Measurements from ENCODE around the gene PDLIM7.

Gene PDLIM7

DNA sequence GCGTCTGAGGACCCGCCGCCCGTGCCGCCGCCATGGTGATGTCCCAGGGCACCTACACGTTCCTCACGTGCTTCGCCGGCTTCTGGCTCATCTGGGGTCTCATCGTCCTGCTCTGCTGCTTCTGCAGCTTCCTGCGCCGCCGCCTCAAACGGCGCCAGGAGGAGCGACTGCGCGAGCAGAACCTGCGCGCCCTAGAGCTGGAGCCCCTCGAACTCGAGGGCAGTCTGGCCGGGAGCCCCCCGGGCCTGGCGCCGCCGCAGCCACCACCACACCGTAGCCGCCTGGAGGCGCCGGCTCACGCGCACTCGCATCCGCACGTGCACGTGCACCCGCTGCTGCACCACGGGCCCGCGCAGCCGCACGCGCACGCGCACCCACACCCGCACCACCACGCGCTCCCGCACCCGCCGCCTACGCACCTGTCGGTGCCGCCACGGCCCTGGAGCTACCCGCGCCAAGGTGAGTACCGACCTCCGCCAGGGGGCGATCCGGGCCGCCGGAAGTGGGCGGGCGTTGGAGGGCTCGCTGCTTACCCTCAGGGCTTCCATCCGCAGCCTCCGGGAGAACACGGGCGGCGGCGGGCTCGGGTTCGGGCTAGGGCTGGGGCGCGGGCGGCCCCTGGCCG is 42.3 kb downstream of the PDLIM7 start:
- peak; percentile 61 for DNase-seq

DNA sequence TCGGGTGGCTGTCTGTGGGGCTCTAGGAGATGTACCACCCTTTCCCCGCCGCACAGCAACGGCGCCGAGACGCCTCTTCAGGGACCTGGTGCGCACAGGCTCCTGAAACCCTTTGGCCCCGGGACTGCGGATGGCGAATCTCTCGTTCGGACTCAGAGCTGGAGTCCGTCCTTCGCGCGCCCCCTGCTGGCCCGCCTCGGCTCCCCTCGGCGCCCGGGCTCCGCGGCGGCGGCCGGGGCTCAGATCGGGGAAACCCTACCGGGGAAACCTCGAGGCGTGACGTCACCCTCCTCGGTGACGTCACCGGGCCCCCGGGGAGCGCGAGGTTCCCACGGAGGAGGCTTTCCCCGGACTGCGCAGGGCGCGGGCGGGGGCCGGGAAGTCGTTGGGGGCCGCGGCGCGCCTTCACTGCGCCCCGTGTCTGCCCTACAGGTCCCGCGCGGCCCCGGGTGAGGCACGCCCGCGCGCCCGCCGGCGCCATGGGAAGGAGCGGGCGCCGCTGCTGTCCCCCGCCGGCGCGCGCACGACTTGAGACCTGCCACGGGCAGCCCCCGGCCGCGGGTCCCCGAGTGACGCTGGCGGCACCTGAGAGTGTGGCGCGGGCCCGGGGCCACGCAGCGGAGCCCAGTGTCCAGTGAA is 42.9 kb downstream of the PDLIM7 start:
- DNase-seq = peak; percentile 77

DNA sequence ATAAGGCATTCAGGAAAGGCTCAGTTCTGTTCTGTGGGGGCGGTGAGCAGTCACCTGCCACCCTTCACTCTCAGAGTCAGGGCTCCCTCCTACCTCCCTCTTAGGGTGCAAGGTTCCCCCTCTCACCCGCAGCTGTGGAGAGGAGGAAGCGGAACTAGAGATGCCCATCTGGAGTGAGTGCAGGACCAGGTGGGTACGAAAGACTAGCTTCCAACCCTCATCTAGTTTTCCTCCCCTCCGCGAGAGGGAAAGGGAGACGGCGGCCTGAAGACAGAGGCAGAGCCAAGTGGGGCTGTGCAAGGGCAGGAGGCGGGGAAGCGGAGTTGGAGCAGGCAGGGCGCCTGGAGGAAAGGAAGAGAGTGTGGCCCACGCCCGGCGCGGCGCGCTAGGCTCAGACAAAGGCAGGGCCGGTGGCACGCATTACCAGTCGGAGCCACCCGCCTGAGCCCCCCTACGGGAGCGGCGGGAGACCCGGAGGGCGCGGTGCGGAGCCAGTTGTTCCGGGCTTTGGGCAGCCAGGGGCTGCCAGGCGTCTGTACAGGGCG is 43.5 kb downstream of the PDLIM7 start:
- DNase-seq = no peak

DNA sequence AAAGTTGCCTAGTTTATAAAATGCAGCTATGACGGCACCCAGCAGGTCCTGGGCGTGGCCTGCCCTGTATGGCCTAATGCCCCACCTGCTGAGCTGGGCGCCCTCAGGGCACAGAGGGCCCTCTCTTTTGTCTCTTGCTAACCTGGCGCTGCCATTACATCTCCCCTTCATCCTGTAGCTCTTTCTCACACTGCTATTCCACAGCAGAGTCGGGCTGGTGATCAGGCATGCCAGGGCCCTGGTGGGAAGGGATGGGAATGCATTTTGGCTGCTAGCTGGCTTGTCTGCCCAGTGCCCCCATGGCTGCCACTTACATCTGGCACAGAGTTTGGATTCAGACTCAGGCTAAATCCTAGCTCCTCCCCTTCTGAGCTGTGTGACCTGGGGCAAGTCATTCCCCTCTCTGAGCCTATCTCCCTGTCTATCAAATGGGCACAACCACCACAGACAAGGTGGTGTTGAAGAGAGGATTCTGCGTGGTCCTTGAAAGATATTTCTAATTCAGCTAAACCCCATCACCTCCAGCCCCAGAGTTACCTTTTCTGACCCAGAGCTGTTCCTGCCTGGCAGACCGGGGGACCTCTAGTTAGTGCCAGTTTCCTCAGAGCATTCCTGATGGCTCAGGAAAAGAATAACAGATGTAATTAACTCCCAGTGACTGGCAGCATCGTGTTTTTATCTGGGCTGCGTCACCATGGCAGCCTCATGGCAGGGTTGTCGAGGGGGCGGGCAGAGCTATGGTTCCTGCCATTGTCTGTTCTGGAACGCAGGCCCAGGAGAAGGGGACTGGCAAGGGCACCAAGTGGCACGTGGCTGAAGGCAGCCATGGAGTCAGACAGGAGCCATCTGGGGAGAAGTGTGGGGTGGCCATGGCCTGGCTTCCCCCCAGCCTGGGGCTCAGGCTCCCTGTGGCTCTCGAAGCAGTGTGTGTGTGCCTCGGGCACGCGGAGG is 44.4 kb downstream of the PDLIM7 start:
- no peak for DNase-seq

DNA sequence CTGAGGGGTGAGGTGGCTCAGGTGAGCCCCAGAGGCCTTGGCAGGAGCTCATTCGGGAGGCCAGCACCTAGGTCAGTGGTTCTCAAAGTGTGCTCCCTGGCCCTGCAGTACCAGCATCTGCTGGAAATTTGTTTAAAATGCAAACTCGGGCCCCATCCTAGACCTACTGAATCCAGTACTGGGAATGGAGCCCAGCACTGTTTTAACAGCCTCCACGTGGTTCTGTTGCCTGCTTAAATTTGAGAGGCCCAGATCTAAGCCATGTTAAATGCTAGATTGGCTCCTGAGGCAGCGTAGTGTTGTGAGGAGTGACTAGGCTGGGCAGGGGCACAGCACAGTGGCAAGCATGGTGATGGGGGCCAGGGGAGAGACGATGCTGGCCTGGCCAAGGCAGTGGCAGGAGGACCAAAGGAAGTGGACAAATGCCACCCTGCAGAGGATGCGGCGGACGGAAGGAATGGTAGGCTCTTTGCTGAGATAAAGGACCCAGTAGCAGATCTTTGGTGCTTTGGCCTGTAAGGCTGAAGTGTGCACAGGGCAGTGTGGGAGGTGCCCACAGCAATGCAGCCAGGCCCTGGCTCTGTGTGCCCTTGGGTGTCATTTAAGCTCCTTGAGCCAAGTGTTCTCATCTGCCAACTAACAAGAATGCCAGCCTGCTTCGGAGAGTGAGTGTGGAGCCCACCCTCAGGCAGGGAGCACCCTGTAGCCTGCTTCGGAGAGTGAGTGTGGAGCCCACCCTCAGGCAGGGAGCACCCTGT is 46.6 kb downstream of the PDLIM7 start:
- DNase-seq = no peak

DNA sequence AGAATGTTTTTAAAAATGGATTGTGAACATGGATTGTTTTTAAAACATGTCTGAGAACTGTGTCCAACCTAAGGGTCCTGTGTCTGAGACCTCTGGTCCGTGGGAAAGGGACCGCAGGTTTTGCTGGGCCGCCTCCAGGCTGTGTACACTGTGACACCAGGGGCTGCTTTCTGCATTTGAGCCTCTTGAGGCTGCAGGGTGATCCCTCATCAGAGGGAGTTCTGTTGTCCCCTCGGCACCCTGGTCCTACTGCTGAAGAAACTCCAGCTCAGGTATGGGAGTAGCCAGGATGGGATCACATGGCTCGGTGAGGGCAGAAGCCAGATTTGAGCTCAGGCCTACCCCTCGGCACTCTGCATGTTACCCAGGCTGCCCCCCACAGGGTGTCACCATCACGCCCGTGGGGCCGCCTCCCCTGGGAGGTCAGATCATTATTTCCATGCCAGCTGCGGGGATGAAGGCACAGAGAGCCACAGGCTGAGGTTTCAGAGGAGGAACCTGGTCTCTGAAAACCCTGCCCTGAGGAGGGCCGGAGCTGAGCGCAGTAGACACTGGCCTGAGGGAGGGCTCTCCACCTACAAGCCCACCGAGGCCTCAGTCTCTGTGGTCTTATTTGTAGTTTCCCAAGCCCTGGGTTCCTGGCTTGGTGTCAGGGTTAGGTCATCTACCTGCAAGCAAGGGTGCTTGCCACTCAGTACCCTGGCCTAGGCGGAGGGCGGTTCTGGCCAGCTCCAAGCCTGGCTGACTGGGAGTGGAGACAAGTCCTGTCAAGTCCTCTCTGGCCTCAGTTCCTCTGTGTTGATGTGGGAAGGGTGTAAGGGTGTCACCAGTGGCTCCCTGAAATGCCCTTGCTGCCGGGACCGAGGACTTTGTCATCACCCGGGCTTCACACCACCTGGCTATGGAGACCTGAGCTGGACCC is 48.0 kb downstream of the PDLIM7 start:
- no peak for DNase-seq

DNA sequence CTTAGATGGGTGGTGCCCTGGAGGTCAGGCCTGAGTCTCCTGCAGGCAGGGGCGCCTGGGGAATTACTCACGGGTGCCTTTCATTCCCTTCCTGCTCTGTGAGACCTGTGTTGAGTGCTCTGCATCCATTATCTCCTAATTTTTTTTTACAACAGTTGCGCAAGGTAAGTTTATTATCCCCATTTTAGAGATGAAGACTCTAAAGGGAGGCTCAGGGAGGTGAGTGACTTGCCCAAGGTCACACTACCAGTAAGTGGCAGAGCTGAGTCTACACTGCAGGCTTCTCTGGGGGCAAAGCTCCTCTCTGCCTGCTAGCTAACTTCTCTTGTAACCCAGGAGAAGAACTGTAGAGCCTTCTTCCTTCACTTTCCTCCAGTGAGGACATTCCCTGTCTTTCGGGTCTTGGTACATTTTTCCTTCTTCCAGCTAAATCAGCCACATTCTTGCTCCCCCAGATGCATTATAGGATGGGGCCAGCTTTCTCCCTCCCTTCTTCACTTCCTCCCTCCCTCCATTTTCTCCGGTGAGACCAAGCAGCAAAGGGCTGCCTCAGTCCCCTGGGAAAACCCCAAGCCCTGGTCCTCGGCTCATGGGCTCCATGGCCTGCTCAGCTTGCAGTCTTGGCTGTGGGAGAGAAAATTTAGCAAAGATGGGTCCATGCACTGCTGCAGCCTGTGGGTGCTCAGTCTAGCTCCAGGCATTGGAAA is 49.0 kb downstream of the PDLIM7 start:
- no peak for DNase-seq

DNA sequence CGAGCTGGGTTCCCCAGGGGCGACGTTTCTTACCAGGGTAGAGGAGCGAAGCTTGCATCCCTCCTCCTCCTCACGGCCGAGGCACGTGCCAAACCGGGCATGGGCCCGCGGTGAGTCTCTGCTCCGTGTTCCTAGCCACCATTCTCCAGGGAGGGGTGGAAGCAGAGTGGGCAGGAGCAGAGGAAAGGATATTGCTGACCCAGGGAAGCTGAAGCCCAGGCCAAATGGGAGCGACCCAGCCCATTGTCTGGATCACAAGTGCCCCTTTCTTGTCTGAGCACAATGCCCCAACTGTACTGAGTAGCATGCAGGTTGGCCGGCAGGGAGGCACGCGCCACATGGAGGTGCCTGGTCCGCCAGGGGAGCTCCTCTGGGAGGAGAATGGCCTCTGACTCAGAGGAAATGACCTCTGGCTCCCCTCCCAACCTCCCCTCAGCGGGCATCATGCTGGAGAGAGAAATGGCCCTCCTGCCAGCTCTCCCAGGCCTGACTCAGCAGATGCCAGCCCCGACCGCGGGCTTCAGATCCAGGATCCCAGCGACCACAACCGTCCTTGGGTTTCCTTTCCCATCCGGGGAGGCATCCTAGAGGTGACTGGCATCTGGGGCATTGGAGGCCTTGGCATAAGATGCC is 49.7 kb downstream of the PDLIM7 start:
- DNase-seq = no peak

DNA sequence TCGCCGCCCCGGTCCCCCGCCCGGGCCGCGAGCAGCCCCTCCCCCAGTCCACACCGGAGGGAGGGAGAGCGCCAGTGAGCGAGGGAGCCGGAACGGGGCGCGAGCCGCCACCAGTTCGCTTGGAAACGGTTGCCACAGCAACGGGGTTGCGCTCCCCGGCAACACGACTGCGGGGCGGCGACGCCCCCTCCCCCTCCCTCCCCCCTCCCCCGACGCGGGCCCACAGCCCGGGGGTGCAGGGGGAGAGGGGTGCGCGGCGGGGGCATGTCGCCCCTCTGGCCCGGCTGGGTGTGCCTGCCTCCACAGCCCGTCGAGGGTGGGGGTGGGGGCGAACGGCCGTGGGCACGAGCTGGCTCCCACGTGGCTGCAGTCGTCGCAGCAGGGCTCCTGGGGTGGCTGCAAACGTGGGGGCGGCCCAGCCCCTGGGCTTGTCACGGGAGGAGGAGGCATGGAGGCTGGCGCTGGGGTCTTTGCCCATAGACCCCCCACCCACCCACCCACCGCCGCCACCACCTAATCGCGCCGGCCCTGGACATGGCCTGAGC is 50.3 kb downstream of the PDLIM7 start:
- peak; percentile 40 for DNase-seq

DNA sequence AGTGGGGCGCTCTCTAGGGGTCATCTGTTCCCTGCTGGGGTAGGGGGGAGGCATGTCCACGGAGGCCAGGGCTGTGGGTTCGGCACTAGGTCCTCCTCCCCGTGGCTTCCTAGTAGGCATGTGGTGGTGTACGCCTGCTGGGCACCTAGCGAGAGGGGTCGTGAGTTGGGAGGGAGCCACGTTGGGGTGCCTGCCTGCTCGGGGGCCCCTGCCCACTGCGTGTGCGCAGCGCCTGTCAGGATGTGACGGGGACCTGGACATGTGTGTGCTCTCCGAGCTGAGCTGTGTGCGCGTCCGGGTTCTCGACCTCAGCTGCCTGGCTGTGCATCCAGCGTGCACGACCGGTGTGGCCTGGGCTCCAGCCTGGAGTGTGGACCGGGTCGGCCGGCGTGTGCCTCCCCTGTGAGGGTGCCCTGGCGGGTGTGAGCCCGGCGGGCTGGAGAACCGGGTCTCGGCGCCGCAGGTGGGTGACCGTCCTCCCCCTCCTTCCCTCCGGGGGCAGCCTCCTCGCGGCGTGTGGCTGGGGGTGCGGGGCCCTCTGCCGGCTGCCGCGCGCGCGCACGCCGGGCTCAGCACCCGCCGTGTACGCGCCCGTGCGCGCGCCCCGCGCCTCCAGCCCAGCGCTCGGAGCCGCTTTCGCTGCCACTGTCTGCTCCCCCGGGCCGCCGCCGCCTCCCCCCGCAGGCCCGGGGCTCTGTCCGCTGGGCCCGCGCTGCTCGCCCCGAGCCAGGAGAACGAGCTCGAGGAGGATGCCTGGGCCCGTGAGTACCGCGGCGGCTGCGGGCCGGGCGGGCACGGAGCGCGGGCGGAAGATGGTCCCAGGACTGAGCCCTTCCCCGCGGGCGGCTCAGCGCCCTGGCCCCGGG is 51.0 kb downstream of the PDLIM7 start, which contains the start of gene PRR7:
Gene PRR7 (plus strand): TSS at position 615 of the 866 bp plus-strand sequence. CDS start 8,254 bp downstream, outside the sequence.
- peak; percentile 40 for DNase-seq

DNA sequence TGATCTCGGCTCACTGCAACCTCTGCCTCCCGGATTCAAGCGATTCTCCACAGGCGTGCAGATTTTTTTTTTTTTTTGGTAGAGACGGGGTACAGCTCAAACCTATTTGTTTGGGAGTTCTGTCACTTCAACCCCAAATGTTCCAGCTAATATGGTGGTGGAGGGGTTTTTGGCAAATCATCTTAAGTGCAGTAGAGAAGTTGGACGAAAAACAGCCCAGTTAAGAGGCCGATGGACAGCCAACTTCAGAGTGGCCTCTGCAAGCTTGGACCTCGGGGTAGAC is 51.5 kb downstream of the PDLIM7 start:
- DNase-seq = no peak

DNA sequence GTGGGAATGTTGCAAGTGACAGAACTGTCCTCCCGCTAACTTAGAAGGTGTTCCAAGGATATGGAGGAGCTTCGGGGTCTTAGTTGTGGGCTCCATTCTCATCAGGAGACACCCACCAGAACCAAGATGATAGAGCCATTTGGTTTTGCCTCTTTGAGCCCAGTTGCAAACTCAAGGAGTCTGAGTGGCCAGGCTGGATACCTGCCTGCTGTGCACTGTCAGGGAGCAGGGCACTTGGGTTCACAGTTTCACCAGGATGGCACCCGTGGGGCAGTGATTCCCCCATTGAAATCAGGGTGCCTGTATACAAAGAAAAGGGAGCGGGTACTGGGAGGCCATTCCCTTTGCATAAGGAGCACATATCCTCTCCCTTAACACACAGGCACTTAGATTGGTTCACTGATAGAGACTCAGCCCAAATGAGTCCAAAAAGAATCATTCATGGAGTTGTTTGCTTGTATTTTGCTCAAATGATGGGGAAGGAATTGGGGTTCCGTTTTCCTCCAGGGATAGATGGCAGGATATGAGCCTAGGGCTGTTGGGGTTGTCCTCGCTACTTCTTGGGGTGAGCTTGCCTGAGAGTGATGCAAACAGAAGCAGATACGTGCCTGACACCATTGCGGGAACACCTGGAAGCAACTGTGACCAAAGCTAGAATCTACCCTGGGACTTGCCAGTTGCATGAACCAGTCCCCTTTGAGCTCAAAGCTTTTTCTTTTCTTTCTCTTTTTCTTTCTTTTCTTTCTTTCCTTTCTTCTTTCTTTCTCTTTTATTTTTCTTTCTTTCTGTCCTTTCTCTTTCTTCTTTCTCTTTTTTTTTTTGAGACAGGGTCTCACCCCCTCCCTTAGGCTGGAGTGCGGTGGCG is 52.1 kb downstream of the PDLIM7 start:
- DNase-seq = no peak

DNA sequence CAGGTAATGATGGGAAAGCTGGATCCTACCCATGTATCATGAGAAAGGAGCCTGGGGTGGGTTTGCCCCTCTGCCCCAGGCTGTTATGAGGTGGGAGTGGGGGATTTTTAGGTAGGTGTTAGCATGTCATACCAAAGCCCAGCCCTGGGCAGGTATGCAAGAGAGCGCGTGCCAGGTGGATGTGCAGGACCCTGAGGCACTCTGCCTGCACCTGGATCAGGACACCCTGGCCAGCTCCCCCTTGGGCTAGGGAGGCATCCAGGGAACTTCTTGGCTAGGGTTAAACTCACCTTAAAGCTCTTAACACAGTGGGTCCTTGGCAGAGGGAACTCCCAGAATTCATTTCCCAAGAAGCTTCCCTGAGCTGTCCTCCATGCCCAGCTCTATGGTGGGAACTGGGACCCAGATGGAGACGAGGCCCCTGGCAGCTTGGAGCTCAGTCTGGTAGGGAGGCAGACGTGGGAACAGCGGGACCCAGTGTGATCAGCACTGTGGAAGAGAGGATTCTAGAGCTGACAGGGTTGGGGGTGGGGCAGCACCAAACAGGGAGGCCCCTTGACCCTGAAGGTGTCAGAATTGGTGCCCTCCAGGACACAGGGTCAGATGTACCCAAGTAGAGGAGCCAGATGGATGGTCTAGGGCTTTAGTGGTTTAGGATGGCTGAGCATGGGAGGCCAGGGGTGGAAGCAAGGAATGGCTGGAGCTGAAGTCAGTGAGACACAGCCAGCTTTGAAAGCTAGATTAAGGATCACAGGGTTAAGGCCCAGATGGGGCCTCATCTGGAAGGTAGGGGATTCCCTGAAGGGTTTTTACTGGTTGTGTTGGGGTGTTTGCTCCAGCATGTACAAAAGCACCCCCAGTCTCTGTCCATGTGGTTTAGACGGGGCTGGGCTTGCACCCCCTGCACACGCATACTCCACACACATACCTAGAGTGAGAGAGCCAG is 53.0 kb downstream of the PDLIM7 start:
- no peak for DNase-seq

DNA sequence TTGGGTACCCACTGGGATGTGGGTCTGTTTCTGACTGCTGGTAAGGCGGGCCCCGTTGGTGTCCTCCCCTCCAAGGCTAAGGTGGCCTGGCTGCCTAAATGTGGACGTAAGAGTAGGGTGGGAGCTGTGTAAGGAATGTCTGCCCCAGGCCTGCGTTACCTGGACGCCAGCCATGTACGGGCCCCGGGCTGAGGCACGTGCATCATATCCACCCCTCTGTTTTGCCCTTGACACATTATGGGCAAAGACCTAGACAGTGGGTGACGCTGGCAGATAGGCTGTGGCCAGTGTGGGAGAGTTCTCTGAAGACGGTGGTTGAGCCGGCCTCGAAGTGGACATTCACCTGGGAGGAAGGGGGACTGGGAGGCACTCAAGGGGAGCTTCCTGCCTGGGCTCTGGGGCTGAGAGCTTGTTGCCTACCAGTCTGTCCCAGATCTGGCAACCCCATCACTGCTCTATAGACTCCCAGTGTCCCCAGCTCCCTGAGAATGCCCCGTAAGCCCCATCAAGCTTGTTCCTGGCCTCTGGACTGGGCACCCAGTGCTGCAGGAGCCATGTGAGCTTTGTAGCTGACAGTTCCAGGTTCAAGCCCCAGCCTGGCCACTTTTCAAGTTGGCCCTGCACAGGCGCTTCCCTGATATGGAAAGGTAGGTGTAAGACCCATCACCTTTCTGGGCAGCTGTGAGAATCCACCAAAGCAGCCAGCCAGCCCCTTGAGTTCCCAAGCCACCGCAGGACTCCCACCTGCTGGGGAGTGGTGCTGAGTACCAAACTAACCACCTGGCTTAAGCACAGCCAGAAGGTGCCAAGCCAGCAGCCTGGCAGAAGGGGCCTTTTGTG is 54.0 kb downstream of the PDLIM7 start:
- no peak for DNase-seq

DNA sequence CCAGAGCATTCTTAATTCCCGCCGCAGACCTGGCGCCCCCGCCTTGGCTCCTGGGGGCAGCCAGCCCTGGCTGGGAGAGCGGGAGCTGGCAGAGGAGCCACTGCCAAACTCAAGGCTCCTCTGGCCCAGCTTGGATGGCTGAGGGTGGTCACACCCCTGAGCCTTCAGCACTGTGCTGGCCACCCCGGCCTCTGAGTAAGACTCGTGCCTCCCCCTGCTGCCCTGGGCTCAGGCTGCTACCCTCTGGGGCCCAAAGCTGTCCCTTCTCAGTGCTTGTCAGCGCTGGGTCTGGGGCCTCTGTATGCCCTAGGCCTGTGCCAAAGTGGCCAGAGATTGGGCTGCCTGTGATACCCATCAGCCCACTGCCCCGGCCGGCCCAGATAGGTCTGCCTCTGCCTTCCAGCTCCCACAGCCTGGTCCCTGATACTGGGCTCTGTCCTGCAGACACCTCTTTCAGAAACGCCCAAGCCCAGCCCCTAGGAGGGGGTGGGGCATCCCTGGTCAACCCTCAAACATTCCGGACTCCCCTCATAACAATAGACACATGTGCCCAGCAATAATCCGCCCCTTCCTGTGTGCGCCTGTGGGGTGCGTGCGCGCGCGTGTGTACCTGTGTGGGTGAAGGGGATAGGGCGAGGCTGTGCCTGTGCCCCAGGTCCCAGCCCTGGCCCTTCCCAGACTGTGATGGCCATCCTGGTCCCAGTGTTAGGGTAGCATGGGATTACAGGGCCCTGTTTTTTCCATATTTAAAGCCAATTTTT is 55.2 kb downstream of the PDLIM7 start:
- no peak for DNase-seq

Measured in NCI-H510A treated with DMSO at 0.1 percent for 48 hours (cell line).